ENCODE data around the gene CDH22. TPM values are rescaled to one million over a fixed set of nuclear protein-coding genes. Genes with fewer than 3 reads are reported as not detected.

Gene CDH22
- total and polyA plus RNA-seq, 2 donors (not counting 1 experiment from before 2014, with no cell fraction given) = not detected

DNA sequence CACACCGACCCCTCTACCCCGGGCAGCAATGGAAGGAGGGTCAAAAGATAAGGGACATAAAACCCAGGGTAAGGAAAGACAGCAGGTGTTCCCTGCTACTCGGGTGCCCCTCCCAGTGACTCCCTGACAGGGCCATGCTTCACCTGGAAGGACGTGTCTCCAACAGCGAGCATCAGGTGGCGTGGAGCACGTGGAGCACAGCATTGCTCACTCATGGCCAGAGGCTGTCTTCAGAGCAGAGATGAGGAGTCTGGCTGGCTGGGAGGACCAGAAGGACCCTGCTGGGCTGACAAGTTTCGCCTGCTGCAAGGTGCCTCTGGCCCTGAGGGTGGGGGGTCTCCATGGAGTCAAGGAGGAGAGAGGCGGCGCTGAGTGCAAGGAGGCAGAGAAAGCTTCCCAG, 15.3 kb upstream of the CDH22 start:
- TF ChIP-seq EZH2 (IDR thresholded peaks at IDR 0.05; ENCODE audit: borderline replicate concordance, insufficient read depth, low read depth, low read length, poor library complexity, severe bottlenecking) = no peak
- TF ChIP-seq, protein P1, sequence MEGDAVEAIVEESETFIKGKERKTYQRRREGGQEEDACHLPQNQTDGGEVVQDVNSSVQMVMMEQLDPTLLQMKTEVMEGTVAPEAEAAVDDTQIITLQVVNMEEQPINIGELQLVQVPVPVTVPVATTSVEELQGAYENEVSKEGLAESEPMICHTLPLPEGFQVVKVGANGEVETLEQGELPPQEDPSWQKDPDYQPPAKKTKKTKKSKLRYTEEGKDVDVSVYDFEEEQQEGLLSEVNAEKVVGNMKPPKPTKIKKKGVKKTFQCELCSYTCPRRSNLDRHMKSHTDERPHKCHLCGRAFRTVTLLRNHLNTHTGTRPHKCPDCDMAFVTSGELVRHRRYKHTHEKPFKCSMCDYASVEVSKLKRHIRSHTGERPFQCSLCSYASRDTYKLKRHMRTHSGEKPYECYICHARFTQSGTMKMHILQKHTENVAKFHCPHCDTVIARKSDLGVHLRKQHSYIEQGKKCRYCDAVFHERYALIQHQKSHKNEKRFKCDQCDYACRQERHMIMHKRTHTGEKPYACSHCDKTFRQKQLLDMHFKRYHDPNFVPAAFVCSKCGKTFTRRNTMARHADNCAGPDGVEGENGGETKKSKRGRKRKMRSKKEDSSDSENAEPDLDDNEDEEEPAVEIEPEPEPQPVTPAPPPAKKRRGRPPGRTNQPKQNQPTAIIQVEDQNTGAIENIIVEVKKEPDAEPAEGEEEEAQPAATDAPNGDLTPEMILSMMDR (IDR thresholded peaks at IDR 0.05) = no peak

DNA sequence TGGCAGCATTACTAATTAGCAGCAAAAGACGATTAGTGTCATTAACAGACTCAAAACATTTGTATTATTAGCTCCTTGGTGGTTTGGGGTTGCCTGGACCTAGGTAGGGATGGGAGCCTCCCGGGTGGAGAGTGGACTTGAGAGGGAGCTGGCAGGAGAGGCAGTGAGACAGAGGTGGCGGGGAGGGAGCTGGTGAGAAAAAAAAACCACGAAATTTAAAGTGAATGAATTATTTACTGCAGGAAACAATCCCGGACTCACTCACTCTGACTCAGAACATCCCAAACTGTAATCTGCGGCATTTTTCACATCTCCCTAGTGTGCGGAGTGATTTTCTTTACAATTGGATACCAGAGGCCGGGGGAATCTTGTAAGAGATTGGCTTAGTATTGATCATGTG, 14.3 kb upstream of the CDH22 start:
- H3K27ac Mint-ChIP-seq = no peak overlapping the region
- intact Hi-C loops (cut with micrococcal nuclease) = no loop called here
- H3K4me1 ChIP-seq (ENCODE audit: control insufficient read depth in 2 of 2, insufficient read depth in 2 of 2, low read length in 2 of 2) = no peaks in the 10 kb centered on the region
- ChIA-PET POLR2A (no interaction called here), CTCF (no interaction called here)
- DNase-seq (no peak), ATAC-seq (ENCODE audit: low read depth) (no peak)
- no peak overlapping the region for H3K4me3 Mint-ChIP-seq
- no peak overlapping the region for H3K9ac ChIP-seq (ENCODE audit: low read length)
- H3K27me3 Mint-ChIP-seq = peaks cover 55% of the 10 kb centered on the region
- no peak overlapping the region for H2AFZ ChIP-seq (ENCODE audit: insufficient read depth, low read depth, low read length, poor library complexity, severe bottlenecking)
- no peak overlapping the region for H3K27ac ChIP-seq (ENCODE audit: low read length in 2 of 2)
- H3K4me2 ChIP-seq (replicated peaks; ENCODE audit: low read depth, low read length, poor library complexity, severe bottlenecking) = no peak overlapping the region
- H3K4me3 ChIP-seq (ENCODE audit: control extremely low read depth in 1 of 5, extremely low read depth in 1 of 5, insufficient read depth in 1 of 5, low read depth in 2 of 5, low read length in 4 of 5) = no peak overlapping the region
- H3K4me1 Mint-ChIP-seq = no peaks in the 10 kb centered on the region
- no peaks in the 10 kb centered on the region for H4K20me1 ChIP-seq (ENCODE audit: control insufficient read depth, insufficient read depth, low read length, poor library complexity, severe bottlenecking)
- WGBS (ENCODE audit: insufficient coverage) = 57% methylated on average over 1 of the region's 8 CpGs
- no peaks in the 10 kb centered on the region for H3K9me3 ChIP-seq (ENCODE audit: control extremely low read depth in 1 of 3, control insufficient read depth in 2 of 3, insufficient read depth in 1 of 3, low read length in 2 of 3)
- no peak for TF ChIP-seq EZH2 (IDR thresholded peaks at IDR 0.05; ENCODE audit: borderline replicate concordance, insufficient read depth, low read depth, low read length, poor library complexity, severe bottlenecking)
- TF ChIP-seq, protein P1 (IDR thresholded peaks at IDR 0.05) = no peak
- no peaks in the 10 kb centered on the region for H3K9me3 Mint-ChIP-seq (ENCODE audit: insufficient read depth)
- H3K79me2 ChIP-seq (ENCODE audit: control insufficient read depth, insufficient read depth, low read length) = no peaks in the 10 kb centered on the region
- H3K36me3 ChIP-seq (replicated peaks in 1 of 2; ENCODE audit: control extremely low read depth in 1 of 2, control insufficient read depth in 1 of 2, extremely low read depth in 1 of 2, insufficient read depth in 2 of 2, low read length in 1 of 2) = no peaks in the 10 kb centered on the region
- peaks cover 0 to 26% (median 2%) of the 10 kb centered on the region in 4 experiments for H3K27me3 ChIP-seq (replicated peaks in 1 of 4; ENCODE audit: control extremely low read depth in 1 of 4, control insufficient read depth in 3 of 4, insufficient read depth in 4 of 4, low read length in 3 of 4)

More for the DNA sequence above, 15.3 kb upstream of the CDH22 start:
- H3K4me3 Mint-ChIP-seq = no peak overlapping the region
- Histone ChIP-seq H3K36me3 (replicated peaks in 1 of 2; ENCODE audit: control extremely low read depth in 1 of 2, control insufficient read depth in 1 of 2, extremely low read depth in 1 of 2, insufficient read depth in 2 of 2, low read length in 1 of 2) (no peaks in the 10 kb centered on the region), H3K27ac (ENCODE audit: low read length in 2 of 2) (no peak overlapping the region), H4K20me1 (ENCODE audit: control insufficient read depth, insufficient read depth, low read length, poor library complexity, severe bottlenecking) (no peaks in the 10 kb centered on the region), H2AFZ (ENCODE audit: insufficient read depth, low read depth, low read length, poor library complexity, severe bottlenecking) (no peak overlapping the region), H3K27me3 (replicated peaks in 1 of 4; ENCODE audit: control extremely low read depth in 1 of 4, control insufficient read depth in 3 of 4, insufficient read depth in 4 of 4, low read length in 3 of 4) (peaks cover 0 to 25% (median 0%) of the 10 kb centered on the region in 4 experiments), H3K4me3 (ENCODE audit: control extremely low read depth in 1 of 5, extremely low read depth in 1 of 5, insufficient read depth in 1 of 5, low read depth in 2 of 5, low read length in 4 of 5) (no peak overlapping the region), H3K4me2 (replicated peaks; ENCODE audit: low read depth, low read length, poor library complexity, severe bottlenecking) (no peak overlapping the region), H3K9ac (ENCODE audit: low read length) (no peak overlapping the region), H3K79me2 (ENCODE audit: control insufficient read depth, insufficient read depth, low read length) (no peaks in the 10 kb centered on the region), H3K4me1 (ENCODE audit: control insufficient read depth in 2 of 2, insufficient read depth in 2 of 2, low read length in 2 of 2) (no peaks in the 10 kb centered on the region), H3K9me3 (ENCODE audit: control extremely low read depth in 1 of 3, control insufficient read depth in 2 of 3, insufficient read depth in 1 of 3, low read length in 2 of 3) (no peaks in the 10 kb centered on the region)
- intact Hi-C loops (cut with micrococcal nuclease) = no loop called here
- DNase-seq (no peak), ATAC-seq (ENCODE audit: low read depth) (no peak)
- ChIA-PET POLR2A (no interaction called here), CTCF (no interaction called here)
- H3K27me3 Mint-ChIP-seq = peaks cover 54% of the 10 kb centered on the region
- WGBS (ENCODE audit: insufficient coverage) = 76% methylated on average over 8 of the region's 10 CpGs
- H3K9me3 Mint-ChIP-seq (ENCODE audit: insufficient read depth) = no peaks in the 10 kb centered on the region
- no peaks in the 10 kb centered on the region for H3K4me1 Mint-ChIP-seq
- no peak overlapping the region for H3K27ac Mint-ChIP-seq
